Measurements from ENCODE around the gene FCSK.

Gene FCSK

DNA sequence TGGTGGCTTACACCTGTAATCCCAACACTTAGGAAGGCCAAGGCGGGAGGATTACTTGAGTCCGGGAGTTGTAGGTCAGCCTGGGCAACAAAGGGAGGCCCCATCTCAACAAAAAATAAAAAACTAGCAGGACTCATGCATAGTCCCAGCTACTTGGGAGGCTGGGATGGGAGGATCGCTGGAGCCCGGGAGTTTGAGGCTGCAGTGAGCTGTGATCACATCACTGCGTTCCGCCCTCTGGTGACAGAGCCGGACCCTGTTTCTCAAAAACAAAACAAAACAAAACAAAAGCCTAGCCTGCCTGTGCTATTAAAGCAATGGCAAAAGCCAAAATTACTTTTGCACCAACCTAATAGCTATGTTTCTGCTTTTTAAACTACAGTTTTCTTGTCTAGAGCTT lies 1.5 kb downstream of the FCSK start:
- no peak for DNase-seq (ENCODE audit: low read depth)

- no peak for DNase-seq (ENCODE audit: low read depth)
These were observed 3.2 kb downstream of the FCSK start for GRCh38 chr16:70457446-70458166.

DNA sequence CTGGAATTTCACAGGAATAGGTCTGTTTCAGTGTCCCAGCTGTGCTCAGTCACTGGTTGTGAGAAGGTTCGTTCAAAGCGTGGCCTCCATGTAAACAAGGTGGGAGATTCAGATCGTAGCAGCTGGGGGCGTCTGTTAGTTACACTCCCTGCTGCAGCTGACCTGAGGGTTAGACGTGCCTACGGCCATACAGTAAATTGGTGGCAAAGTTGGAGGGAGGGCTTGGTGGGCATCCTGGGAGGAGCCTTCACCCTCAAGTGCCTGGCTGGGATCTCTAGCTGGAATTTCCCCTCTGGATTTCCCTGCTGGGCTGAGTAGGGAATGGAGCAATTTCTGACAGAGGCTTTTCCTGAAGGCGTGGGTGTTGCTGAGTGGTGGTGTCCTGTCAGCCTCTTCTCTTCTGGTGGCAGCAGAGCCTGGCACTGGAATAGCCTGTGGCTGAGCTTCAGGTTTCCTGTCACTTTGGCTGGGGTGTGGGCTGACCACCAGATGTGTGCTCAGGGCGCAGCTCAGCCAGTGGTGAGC lies 6.4 kb downstream of the FCSK start:
- DNase-seq (ENCODE audit: low read depth): no peak

DNA sequence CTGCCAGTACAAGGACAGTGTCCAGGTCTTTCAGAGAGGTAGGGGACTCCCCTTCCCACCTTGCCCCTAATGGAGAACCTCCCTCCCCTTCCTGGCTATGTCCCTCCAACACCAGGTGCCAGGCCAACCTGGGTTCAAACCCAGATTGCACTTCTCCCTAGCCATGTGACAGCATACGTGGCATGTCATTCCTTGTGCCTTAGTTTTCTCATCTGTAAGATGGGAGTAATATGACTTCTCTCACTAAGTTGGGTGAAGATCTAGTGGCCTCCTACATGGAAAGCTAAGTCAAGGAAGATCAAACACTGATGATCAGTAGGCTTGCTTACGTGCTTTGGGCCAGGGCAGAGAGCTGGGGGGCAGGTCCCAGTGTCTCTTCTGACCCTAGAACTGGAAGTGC lies 8.8 kb downstream of the FCSK start:
- DNase-seq (ENCODE audit: low read depth): no peak

GRCh38 chr16:70465999-70466804 lies 11.8 kb downstream of the FCSK start:
- no peak for DNase-seq (ENCODE audit: low read depth)

- no peak for DNase-seq (ENCODE audit: low read depth)
These were observed 12.3 kb downstream of the FCSK start for GRCh38 chr16:70466805-70467076.

- no peak for DNase-seq (ENCODE audit: low read depth)
These were observed 12.7 kb downstream of the FCSK start for GRCh38 chr16:70467113-70467512.

DNA sequence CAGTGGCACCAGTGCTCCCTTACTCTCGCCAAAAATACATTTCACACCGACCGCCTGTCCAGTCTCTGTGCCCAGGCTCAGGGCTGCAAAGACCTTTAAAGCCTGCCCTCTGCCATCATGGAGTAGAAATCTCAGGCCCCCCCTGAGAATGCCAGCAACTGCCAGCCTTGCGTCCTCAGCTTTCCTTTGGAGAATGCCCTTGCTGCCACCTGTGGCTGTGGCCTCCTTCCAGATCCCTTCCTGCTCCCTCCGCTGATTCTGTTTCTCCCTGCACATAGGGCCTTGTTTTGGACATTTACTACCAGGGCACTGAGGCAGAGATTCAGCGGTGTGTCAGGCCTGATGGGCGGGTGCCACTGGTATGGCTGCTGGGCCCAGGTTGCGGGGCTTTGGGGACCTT lies 13.2 kb downstream of the FCSK start:
- no peak for DNase-seq (ENCODE audit: low read depth)

DNA sequence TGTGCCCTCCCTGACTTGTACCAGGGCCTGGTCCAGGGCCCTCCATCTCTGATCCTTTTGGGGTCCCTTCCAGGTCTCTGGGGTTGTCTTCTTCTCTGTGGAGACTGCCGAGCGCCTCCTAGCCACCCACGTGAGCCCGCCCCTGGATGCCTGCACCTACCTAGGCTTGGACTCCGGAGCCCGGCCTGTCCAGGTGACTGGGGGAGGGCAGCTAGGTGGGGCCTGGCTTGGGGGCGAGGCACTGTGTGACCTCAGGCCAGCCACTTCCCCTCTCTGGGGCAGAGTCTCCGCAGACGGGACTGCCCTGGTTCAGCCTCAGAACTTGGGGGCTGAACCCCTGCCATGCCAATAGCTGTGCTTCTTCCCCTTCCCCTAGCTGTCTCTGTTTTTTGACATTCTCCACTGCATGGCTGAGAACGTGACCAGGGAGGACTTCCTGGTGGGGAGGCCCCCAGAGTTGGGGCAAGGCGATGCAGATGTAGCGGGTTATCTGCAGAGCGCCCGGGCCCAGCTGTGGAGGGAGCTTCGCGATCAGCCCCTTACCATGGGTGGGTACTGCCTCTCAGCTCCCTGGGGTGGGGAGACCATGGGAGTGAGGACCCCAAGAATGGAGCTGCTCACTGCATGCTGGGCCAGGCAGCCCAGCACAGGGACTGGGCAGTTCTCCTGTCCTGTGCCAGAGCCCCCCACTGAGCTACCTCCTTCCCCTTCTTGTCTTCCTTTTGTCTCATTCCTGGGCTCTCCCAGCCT lies 14.6 kb downstream of the FCSK start:
- DNase-seq (ENCODE audit: low read depth): no peak

DNA sequence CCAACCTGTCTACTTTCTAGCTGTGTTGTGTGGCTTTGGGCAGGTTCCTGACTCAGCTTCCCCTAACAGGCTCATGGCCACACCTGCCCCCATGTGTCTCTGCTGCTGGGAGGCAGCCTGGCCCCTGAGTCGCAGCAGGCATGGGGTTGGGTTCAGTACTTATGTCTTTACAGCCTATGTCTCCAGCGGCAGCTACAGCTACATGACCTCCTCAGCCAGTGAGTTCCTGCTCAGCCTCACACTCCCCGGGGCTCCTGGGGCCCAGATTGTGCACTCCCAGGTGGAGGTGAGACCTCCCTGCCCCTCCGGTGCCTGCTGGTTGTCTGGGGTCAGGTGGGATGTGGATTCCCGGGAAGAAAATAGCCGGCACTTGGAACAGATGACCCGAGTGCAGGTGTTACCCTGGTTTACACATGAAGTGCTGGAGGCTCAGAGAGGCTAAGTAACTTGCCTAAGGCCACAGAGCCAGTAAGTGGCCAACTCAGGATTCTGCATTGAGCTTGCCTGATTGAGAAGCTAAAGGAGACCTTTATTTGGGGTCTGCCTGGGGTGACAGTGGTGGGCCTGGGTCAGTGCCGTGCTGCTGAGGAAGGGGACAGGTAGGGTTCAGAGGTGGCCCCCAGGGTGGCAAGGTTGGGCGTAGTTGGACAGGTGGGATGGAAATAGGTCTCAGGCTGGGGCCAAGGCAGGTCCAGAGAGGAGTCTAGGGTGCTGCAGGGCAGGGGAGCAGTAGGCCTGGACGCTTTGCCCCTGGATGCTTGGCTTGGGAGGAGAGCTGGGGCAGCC lies 15.9 kb downstream of the FCSK start:
- DNase-seq (ENCODE audit: low read depth): no peak

DNA sequence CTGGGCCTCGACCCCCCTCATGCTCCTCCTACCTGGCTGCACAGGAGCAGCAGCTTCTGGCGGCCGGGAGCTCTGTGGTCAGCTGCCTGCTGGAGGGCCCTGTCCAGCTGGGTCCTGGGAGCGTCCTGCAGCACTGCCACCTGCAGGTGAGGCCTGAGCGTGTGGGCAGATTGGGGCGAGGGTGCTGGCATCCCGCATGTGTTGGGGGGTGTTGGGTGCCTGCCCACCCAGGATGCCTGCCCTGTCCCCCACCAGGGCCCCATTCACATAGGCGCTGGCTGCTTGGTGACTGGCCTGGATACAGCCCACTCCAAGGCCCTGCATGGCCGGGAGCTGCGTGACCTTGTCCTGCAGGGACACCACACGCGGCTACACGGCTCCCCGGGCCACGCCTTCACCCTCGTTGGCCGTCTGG lies 16.5 kb downstream of the FCSK start:
- no peak for DNase-seq (ENCODE audit: low read depth)

DNA sequence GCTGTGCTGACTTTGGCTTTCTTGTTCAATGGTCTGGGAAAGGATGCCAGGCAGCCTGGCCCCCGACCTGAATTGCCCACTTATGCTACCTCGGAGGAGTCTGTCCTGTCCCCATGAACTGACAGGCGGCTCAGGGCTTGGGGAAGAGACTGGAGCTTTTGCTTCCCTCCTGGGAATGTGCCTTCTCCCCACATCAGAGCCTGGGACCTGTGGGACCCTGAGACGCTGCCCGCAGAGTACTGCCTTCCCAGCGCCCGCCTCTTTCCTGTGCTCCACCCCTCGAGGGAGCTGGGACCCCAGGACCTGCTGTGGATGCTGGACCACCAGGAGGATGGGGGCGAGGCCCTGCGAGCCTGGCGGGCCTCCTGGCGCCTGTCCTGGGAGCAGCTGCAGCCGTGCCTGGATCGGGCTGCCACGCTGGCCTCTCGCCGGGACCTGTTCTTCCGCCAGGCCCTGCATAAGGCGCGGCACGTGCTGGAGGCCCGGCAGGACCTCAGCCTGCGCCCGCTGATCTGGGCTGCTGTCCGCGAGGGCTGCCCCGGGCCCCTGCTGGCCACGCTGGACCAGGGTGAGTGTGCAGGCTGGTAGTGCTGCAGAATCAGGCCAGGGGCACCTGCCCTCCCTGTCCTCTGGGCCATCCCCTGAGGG lies 18.5 kb downstream of the FCSK start:
- DNase-seq (ENCODE audit: low read depth): no peak

GRCh38 chr16:70473446-70474319 lies 19.3 kb downstream of the FCSK start:
- DNase-seq (ENCODE audit: low read depth): no peak

- no peak for DNase-seq (ENCODE audit: low read depth)
These were observed 20.1 kb downstream of the FCSK start for GRCh38 chr16:70474320-70475053.

DNA sequence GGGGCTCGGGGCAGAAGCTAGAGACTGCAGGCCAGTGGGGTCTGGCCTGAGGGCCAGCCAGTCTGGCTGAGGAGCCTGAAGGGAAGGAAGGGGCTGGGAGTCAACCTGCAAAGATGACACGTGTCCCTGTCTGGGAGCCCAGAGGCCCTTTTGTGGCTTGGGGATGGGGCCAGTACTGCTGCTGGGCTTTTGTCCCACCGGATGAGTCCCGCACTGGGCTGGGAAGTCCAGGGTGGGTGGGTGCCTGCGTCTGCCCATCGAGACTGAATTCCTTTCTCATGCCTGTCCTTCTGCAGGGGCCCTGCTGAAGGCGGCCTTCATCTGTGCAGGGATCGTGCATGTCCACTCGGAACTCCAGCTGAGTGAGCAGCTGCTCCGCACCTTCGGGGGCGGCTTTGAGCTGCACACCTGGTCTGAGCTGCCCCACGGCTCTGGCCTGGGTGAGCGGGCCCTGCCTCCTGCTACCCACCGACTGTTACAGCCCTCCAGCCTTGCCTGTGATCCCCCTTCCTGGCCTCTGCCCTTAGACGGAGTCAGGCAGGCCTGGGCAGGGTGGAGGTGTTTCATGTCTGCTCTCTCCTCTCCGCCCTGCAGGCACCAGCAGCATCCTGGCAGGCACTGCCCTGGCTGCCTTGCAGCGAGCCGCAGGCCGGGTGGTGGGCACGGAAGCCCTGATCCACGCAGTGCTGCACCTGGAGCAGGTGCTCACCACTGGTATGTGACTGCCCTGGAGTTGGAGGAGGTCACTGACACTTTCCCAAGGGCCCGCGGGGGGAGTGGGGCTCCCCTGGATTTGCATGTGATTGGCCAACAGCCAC lies 20.9 kb downstream of the FCSK start:
- DNase-seq (ENCODE audit: low read depth): no peak

- DNase-seq (ENCODE audit: low read depth): no peak
These were observed 22.1 kb downstream of the FCSK start for GRCh38 chr16:70476272-70477020.

- no peak for DNase-seq (ENCODE audit: low read depth)
These were observed 23.8 kb downstream of the FCSK start for GRCh38 chr16:70478169-70478568.

DNA sequence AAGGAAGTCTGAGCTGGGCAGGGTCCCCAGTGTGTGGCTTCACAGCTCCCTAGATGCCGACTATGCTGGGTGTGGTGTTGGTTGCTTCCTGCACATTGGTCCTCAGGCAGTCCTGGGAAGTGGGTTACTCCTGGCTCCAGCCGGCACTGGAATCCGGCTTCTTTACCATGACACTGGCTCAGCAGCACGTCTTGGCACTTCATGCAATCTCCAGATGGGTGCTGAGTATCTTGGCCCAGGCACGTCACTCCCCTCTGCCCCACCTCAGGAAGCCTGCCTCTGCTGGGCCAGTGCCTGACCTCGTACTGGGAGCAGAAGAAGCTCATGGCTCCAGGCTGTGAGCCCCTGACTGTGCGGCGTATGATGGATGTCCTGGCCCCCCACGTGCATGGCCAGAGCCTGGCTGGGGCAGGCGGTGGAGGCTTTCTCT lies 24.5 kb downstream of the FCSK start:
- DNase-seq (ENCODE audit: low read depth): no peak
